H1 (cell line): ENCODE data around the gene PEPD.

ENCODE experiments used
- ATF3 ChIP-seq: IDR thresholded peaks from 2 replicates; pipeline ENCODE4 v1.6.1; 2011; ENCODE audit warnings: low read depth, mild to moderate bottlenecking, low read length; ENCODE audit not compliant: insufficient read depth
- CTCF ChIP-seq, 3 experiments: IDR thresholded peaks; 1 replicate in 2 of 3; 2 replicates in 1 of 3; pipeline versions ENCODE4 v1.5.1 to v1.6.1; 2011; ENCODE audit warnings: low read length in 3 of 3, mild to moderate bottlenecking in 3 of 3, inconsistent platforms in 2 of 3, low read depth in 1 of 3, moderate library complexity in 1 of 3; ENCODE audit not compliant: insufficient read depth in 1 of 3; ENCODE audit errors: control extremely low read depth in 1 of 3
- EP300 ChIP-seq, 2 experiments: IDR thresholded peaks; 1 replicate in 1 of 2; 2 replicates in 1 of 2; pipeline ENCODE4 v1.6.1; 2011 to 2012; ENCODE audit warnings: low read depth in 2 of 2, low read length in 2 of 2, mild to moderate bottlenecking in 2 of 2, borderline replicate concordance in 1 of 2, inconsistent platforms in 1 of 2, moderate library complexity in 1 of 2
- EZH2 ChIP-seq: fragments of 200-600 bp; sonication (generic); IDR thresholded peaks from 2 replicates; pipeline ENCODE4 v1.7.1; 2012; ENCODE audit warnings: low read depth, mild to moderate bottlenecking, moderate library complexity, low read length, inconsistent platforms; ENCODE audit not compliant: severe bottlenecking
- GABPA ChIP-seq: IDR thresholded peaks from 2 replicates; pipeline ENCODE4 v1.6.1; 2011; ENCODE audit warnings: mild to moderate bottlenecking, low read length, moderate library complexity, borderline replicate concordance; ENCODE audit not compliant: insufficient read depth
- MAFK ChIP-seq: IDR thresholded peaks from 2 replicates; pipeline ENCODE4 v1.6.1; 2012; ENCODE audit warnings: low read depth, mild to moderate bottlenecking, improper control_type of control experiment, low read length
- POLR2A ChIP-seq, 2 experiments: IDR thresholded peaks; 1 replicate in 1 of 2; 2 replicates in 1 of 2; pipeline ENCODE4 v1.6.1; 2011; ENCODE audit warnings: low read depth in 2 of 2, low read length in 2 of 2, mild to moderate bottlenecking in 2 of 2; ENCODE audit errors: control extremely low read depth in 1 of 2
- SRF ChIP-seq: IDR thresholded peaks from 2 replicates; pipeline ENCODE4 v1.6.1; 2011; ENCODE audit warnings: mild to moderate bottlenecking, low read depth, low read length, moderate library complexity
- TAF1 ChIP-seq: IDR thresholded peaks from 2 replicates; pipeline ENCODE4 v1.6.1; 2011; ENCODE audit warnings: mild to moderate bottlenecking, low read depth, low read length
- TCF12 ChIP-seq: IDR thresholded peaks from 2 replicates; pipeline ENCODE4 v1.6.1; 2011; ENCODE audit warnings: low read depth, mild to moderate bottlenecking, low read length
- YY1 ChIP-seq: IDR thresholded peaks from 2 replicates; pipeline ENCODE4 v1.6.1; 2011; ENCODE audit warnings: low read depth, mild to moderate bottlenecking, low read length

GRCh38 chr19:33569821-33570220, 48.2 kb upstream of the PEPD start:
- no peak for TF ChIP-seq CTCF (IDR thresholded peaks at IDR 0.05; ENCODE audit: control extremely low read depth in 1 of 3, insufficient read depth in 1 of 3, low read depth in 1 of 3, low read length in 3 of 3)
- no peak for TF ChIP-seq EP300 (IDR thresholded peaks at IDR 0.05; ENCODE audit: borderline replicate concordance in 1 of 2, low read depth in 2 of 2, low read length in 2 of 2)
- TF ChIP-seq YY1, result no peak
- TF ChIP-seq POLR2A (IDR thresholded peaks at IDR 0.05; ENCODE audit: control extremely low read depth in 1 of 2, low read depth in 2 of 2, low read length in 2 of 2), result no peak
- no peak for TF ChIP-seq GABPA
- TF ChIP-seq SRF, result no peak
- TF ChIP-seq MAFK, result no peak
- TF ChIP-seq TAF1, result no peak
- TF ChIP-seq ATF3, result no peak
- TF ChIP-seq EZH2, result no peak
- TF ChIP-seq TCF12, result no peak
